CD4-positive, alpha-beta T cell (primary cell): ENCODE measurements around the gene LONP1. TPM values are rescaled to one million over a fixed set of nuclear protein-coding genes. Genes with fewer than 3 reads are reported as not detected.

ENCODE experiments used
- ATAC-seq: fragments of 200-7000 bp; cut with Tn5 transposase; one replicate; pipeline ENCODE4 v1.10.0; 2022; ENCODE audit warnings: mild to moderate bottlenecking; ENCODE audit not compliant: poor library complexity
- CTCF ChIA-PET: fragments of 350-600 bp; sonication (Branson Sonifier 250); formaldehyde crosslinking; loops from one replicate; lab custom pipeline; 2021; ENCODE audit warnings: antibody characterized with exemption, inconsistent platforms; lab: Charles Lee
- POLR2A ChIA-PET: fragments of 350-600 bp; sonication (Branson Sonifier 250); formaldehyde crosslinking; loops from one replicate; lab custom pipeline; 2021; ENCODE audit warnings: antibody characterized with exemption, inconsistent platforms; lab: Charles Lee
- DNase-seq, 14 experiments: peaks; one replicate each; pipeline ENCODE4 v3.0.0-alpha.2; 2013 to 2020; ENCODE audit warnings: mixed read lengths in 2 of 14
- H3K27ac ChIP-seq, 2 donors: one replicate each; pipeline versions ENCODE4 v1.5.1 to v1.7.0; 2013; ENCODE audit warnings: low read length in 2 of 2, low read depth in 1 of 2, mild to moderate bottlenecking in 1 of 2
- H3K27me3 ChIP-seq, 2 experiments: 1 replicate in 1 of 2; 2 replicates in 1 of 2; pipeline versions ENCODE4 v1.6.1 to v1.7.0; 2013; ENCODE audit warnings: low read length in 2 of 2, control low read depth in 1 of 2, mild to moderate bottlenecking in 1 of 2, moderate library complexity in 1 of 2; ENCODE audit not compliant: insufficient read depth in 2 of 2, control insufficient read depth in 1 of 2
- H3K36me3 ChIP-seq: one replicate; pipeline ENCODE4 v1.6.1; 2013; ENCODE audit warnings: low read length, control low read depth; ENCODE audit not compliant: insufficient read depth
- H3K4me1 ChIP-seq: one replicate; pipeline ENCODE4 v1.6.1; 2013; ENCODE audit warnings: low read length, control low read depth; ENCODE audit not compliant: insufficient read depth
- H3K4me3 ChIP-seq: one replicate; pipeline ENCODE4 v1.5.1; 2013; ENCODE audit warnings: mild to moderate bottlenecking, low read length, moderate library complexity
- H3K9me3 ChIP-seq, 2 experiments: 1 replicate in 1 of 2; 2 replicates in 1 of 2; pipeline versions ENCODE4 v1.6.1 to v1.7.0; 2013; ENCODE audit warnings: low read length in 2 of 2, mild to moderate bottlenecking in 2 of 2, control low read depth in 1 of 2, moderate library complexity in 1 of 2; ENCODE audit not compliant: control insufficient read depth in 1 of 2, insufficient read depth in 1 of 2
- H3K27ac Mint-ChIP-seq: one replicate; pipeline ENCODE4 v1.8.0; 2020; ENCODE audit warnings: mixed read lengths
- H3K27me3 Mint-ChIP-seq: one replicate; pipeline ENCODE4 v1.8.0; 2021; ENCODE audit warnings: mixed read lengths
- H3K36me3 Mint-ChIP-seq: one replicate; pipeline ENCODE4 v1.8.0; 2021; ENCODE audit warnings: low read depth, mixed read lengths
- H3K4me1 Mint-ChIP-seq: one replicate; pipeline ENCODE4 v1.8.0; 2021; ENCODE audit warnings: low read depth, mixed read lengths
- H3K4me3 Mint-ChIP-seq: one replicate; pipeline ENCODE4 v1.8.0; 2020; ENCODE audit warnings: mild to moderate bottlenecking, mixed read lengths
- H3K9me3 Mint-ChIP-seq: one replicate; pipeline ENCODE4 v1.8.0; 2020; ENCODE audit warnings: mixed read lengths
- CTCF ChIP-seq: fragments of 200-600 bp; IDR thresholded peaks from one replicate; pipeline ENCODE4 v1.8.0; 2022; ENCODE audit warnings: antibody characterized with exemption, mild to moderate bottlenecking
- intact Hi-C, 2 experiments: fragments of 100-400 bp; cut with DNase I in 1 of 2; cut with micrococcal nuclease in 1 of 2; formaldehyde crosslinking; loops; one replicate each; pipeline versions ENCODE4 v1.15.1 to v1.9.0; 2023 to 2025; cut with DNase I, micrococcal nuclease
- total RNA-seq, 174 experiments: library from RNA in 2 of 174; stranded (reverse) in 2 of 174; gene quantifications; one replicate each; pipeline ENCODE4 v1.2.3 and lab custom pipeline; 2021 to 2026

The LONP1 gene
- total RNA-seq, 2 experiments from 2014 or later, result 88.7 to 91.0 TPM

- peak within 1 kb of the TSS; percentile 89 to 100 for H3K27ac ChIP-seq
- H3K4me3 ChIP-seq, result peak within 1 kb of the TSS; percentile 100
- POLR2A ChIA-PET, result interaction anchor here (1.6 to 1.7 kb wide), 2 partner anchors 39 to 58 kb away, joined by 6 to 8 read pairs; partner anchors contain the start of genes CATSPERD, LONP1, SAFB and SAFB2
Measured at GRCh38 chr19:5680437-5681368, 39.2 kb downstream of the LONP1 start, which contains the start of the genes HSD11B1L and MICOS13. Gene HSD11B1L (plus strand): TSS chr19:5681027. CDS start chr19:5684833, 3,806 bp downstream. Gene MICOS13 (minus strand): TSS chr19:5680516. CDS start chr19:5680486, 30 bp downstream.

GRCh38 chr19:5680084-5680436 lies 39.9 kb downstream of the LONP1 start:
- Histone ChIP-seq H3K4me3 (peak overlapping the region; percentile 100), H3K27me3 (no peaks in the 10 kb centered on the region), H3K4me1 (peaks cover 24% of the 10 kb centered on the region), H3K36me3 (peaks cover 3% of the 10 kb centered on the region), H3K27ac (peak overlapping the region; percentile 89 to 100), H3K9me3 (no peaks in the 10 kb centered on the region)
- H3K36me3 Mint-ChIP-seq, result peaks cover 10% of the 10 kb centered on the region
- no peak for ATAC-seq
- ChIA-PET POLR2A (interaction anchor here (1.6 to 2.0 kb wide), 3 partner anchors 10 to 57 kb away, joined by 6 to 11 read pairs (median 8); partner anchors contain the start of genes CATSPERD, LONP1, RPL36 and SAFB), CTCF (no interaction called here)
- TF ChIP-seq CTCF, result no peak
- peak overlapping the region; percentile 99 for H3K4me3 Mint-ChIP-seq
- intact Hi-C loops, result loop anchor here (1.0 to 10.0 kb wide), 6 partner anchors 40 to 885 kb away; partner anchors contain the start of genes CATSPERD (in 2 of the 2), LONP1 (in 2 of the 2), CLPP (in 1 of the 2) and FEM1A (in 1 of the 2)
- no peaks in the 10 kb centered on the region for H3K27me3 Mint-ChIP-seq
- DNase-seq, result peak in 1 of 14 experiments; percentile 20
- no peaks in the 10 kb centered on the region for H3K9me3 Mint-ChIP-seq
- H3K27ac Mint-ChIP-seq, result peak overlapping the region; percentile 95
- peaks cover 30% of the 10 kb centered on the region for H3K4me1 Mint-ChIP-seq

More at GRCh38 chr19:5680437-5681368, 39.2 kb downstream of the LONP1 start, which contains the start of the genes HSD11B1L and MICOS13:
- H3K36me3 Mint-ChIP-seq, result peaks cover 10% of the 10 kb centered on the region
- Histone ChIP-seq H3K27me3 (no peaks in the 10 kb centered on the region), H3K36me3 (peaks cover 3% of the 10 kb centered on the region), H3K9me3 (no peaks in the 10 kb centered on the region), H3K4me1 (peaks cover 24% of the 10 kb centered on the region)
- peak within 1 kb of the TSS; percentile 99 for H3K4me3 Mint-ChIP-seq
- no peaks in the 10 kb centered on the region for H3K27me3 Mint-ChIP-seq
- CTCF ChIA-PET, result no interaction called here
- H3K27ac Mint-ChIP-seq, result peak within 1 kb of the TSS; percentile 95
- peak; percentile 96 to 100 (median 98) for DNase-seq
- intact Hi-C loops, result loop anchor here (1.0 to 10.0 kb wide), 6 partner anchors 40 to 886 kb away; partner anchors contain the start of genes CATSPERD (in 2 of the 2), LONP1 (in 2 of the 2), CLPP (in 1 of the 2) and FEM1A (in 1 of the 2)
- ATAC-seq, result peak; percentile 95
- TF ChIP-seq CTCF, result no peak
- H3K4me1 Mint-ChIP-seq, result peaks cover 30% of the 10 kb centered on the region
- H3K9me3 Mint-ChIP-seq, result no peaks in the 10 kb centered on the region
